ENCODE data around the gene PNPLA7. TPM values are rescaled to one million over a fixed set of nuclear protein-coding genes. Genes with fewer than 3 reads are reported as not detected.

PNPLA7 gene
- total RNA-seq, 4 donors from 2014 or later = 4.5 to 10.5 (median 9.4) TPM

- Histone ChIP-seq H3K27ac (peak overlapping the region; percentile 91 to 99 (median 97)), H3K36me3 (peaks cover 0 to 7% of the 10 kb centered on the region in 2 donors), H3K4me1 (peaks cover 35 to 43% of the 10 kb centered on the region in 2 donors), H3K27me3 (no peaks in the 10 kb centered on the region), H3K9me3 (no peaks in the 10 kb centered on the region), H3K4me3 (peak overlapping the region; percentile 0 to 31 (median 14))
- ATAC-seq (peak; percentile 9 to 27), DNase-seq (peak; percentile 52 to 75)
- intact Hi-C loops (cut with DNase I; ENCODE audit: low total_unique reads) (no loop called here), in situ Hi-C loops (cut with MboI; ENCODE audit: low sequenced_read_pairs in 4 of 4) (no loop called here)
- no peak for TF ChIP-seq POLR2A (IDR thresholded peaks at IDR 0.05)
- TF ChIP-seq CTCF (IDR thresholded peaks at IDR 0.05 in 4 of 5, conservative IDR thresholded peaks at IDR 0.05 in 1 of 5) = no peak
Measured at GRCh38 chr9:137547687-137548543, 2.3 kb downstream of the PNPLA7 start.

GRCh38 chr9:137545123-137545522, 5.1 kb downstream of the PNPLA7 start:
- H3K9me3 ChIP-seq = no peaks in the 10 kb centered on the region
- peak overlapping the region; percentile 14 to 65 (median 50) for H3K27ac ChIP-seq
- no peaks in the 10 kb centered on the region for H3K27me3 ChIP-seq
- intact Hi-C loops (cut with DNase I; ENCODE audit: low total_unique reads) (no loop called here), in situ Hi-C loops (cut with MboI; ENCODE audit: low sequenced_read_pairs in 4 of 4) (no loop called here)
- no peak overlapping the region for H3K4me3 ChIP-seq
- H3K36me3 ChIP-seq = peaks cover 0 to 26% of the 10 kb centered on the region in 2 donors
- ATAC-seq (no peak), DNase-seq (peak; percentile 10 to 65)
- TF ChIP-seq CTCF (IDR thresholded peaks at IDR 0.05 in 4 of 5, conservative IDR thresholded peaks at IDR 0.05 in 1 of 5) (no peak), POLR2A (IDR thresholded peaks at IDR 0.05) (no peak)
- peaks cover 29 to 39% of the 10 kb centered on the region in 2 donors for H3K4me1 ChIP-seq

- peaks cover 0 to 35% of the 10 kb centered on the region in 2 donors for H3K36me3 ChIP-seq
Measured at GRCh38 chr9:137544176-137544760, 5.9 kb downstream of the PNPLA7 start.

GRCh38 chr9:137543237-137543963, 6.8 kb downstream of the PNPLA7 start:
- TF ChIP-seq CTCF (IDR thresholded peaks at IDR 0.05 in 4 of 5, conservative IDR thresholded peaks at IDR 0.05 in 1 of 5) (no peak), POLR2A (IDR thresholded peaks at IDR 0.05) (no peak)
- DNase-seq = no peak
- H3K4me1 ChIP-seq = peaks cover 15 to 30% of the 10 kb centered on the region in 2 donors
- peaks cover 0 to 44% of the 10 kb centered on the region in 2 donors for H3K36me3 ChIP-seq
- no peaks in the 10 kb centered on the region for H3K9me3 ChIP-seq
- H3K4me3 ChIP-seq = no peak overlapping the region
- H3K27me3 ChIP-seq = no peaks in the 10 kb centered on the region
- H3K27ac ChIP-seq = no peak overlapping the region
- in situ Hi-C loops (cut with MboI; ENCODE audit: low sequenced_read_pairs in 4 of 4) = no loop called here
- no peak for ATAC-seq
- intact Hi-C loops (cut with DNase I; ENCODE audit: low total_unique reads) = no loop called here

More at GRCh38 chr9:137544176-137544760, 5.9 kb downstream of the PNPLA7 start:
- TF ChIP-seq CTCF (IDR thresholded peaks at IDR 0.05 in 4 of 5, conservative IDR thresholded peaks at IDR 0.05 in 1 of 5) = no peak
- TF ChIP-seq POLR2A (IDR thresholded peaks at IDR 0.05) = no peak
- intact Hi-C loops (cut with DNase I; ENCODE audit: low total_unique reads) (no loop called here), in situ Hi-C loops (cut with MboI; ENCODE audit: low sequenced_read_pairs in 4 of 4) (no loop called here)
- DNase-seq = no peak
- Histone ChIP-seq H3K4me3 (no peak overlapping the region), H3K27me3 (no peaks in the 10 kb centered on the region), H3K27ac (peak overlapping the region in 1 of 4 donors; percentile 49), H3K9me3 (no peaks in the 10 kb centered on the region), H3K4me1 (peaks cover 23 to 38% of the 10 kb centered on the region in 2 donors)
- ATAC-seq = no peak

Data from gastrocnemius medialis (tissue), 4 donors.